GM12878 (cell line): Measurements from ENCODE around the gene MAP4.

Experiments
- BRCA1 ChIP-seq: IDR thresholded peaks from 2 replicates; pipeline ENCODE4 v1.6.1; 2011; ENCODE audit warnings: low read depth, low read length, improper control_type of control experiment
- CBFB ChIP-seq: IDR thresholded peaks from 2 replicates; pipeline ENCODE4 v1.6.1; 2016; ENCODE audit warnings: antibody characterized with exemption, low read depth
- CTCF ChIP-seq, 3 experiments: IDR thresholded peaks in 2 of 3; conservative IDR thresholded peaks in 1 of 3; 2 replicates each; pipeline ENCODE4 v1.5.1; 2011; ENCODE audit warnings: low read depth in 3 of 3, low read length in 3 of 3, mild to moderate bottlenecking in 3 of 3, control low read depth in 2 of 3, moderate library complexity in 2 of 3, inconsistent platforms in 1 of 3, mixed read lengths in 1 of 3; ENCODE audit not compliant: control insufficient read depth in 2 of 3, insufficient read depth in 1 of 3; ENCODE audit errors: extremely low read depth in 1 of 3
- HCFC1 ChIP-seq: fragments of 150-350 bp; IDR thresholded peaks from 2 replicates; pipeline ENCODE4 v1.6.1; 2014; ENCODE audit warnings: low read length
- MEF2A ChIP-seq: IDR thresholded peaks from 2 replicates; pipeline ENCODE4 v1.6.1; 2011; ENCODE audit warnings: low read depth, mild to moderate bottlenecking, low read length, moderate library complexity; ENCODE audit not compliant: insufficient read depth
- NBN ChIP-seq: fragments of 450-650 bp; IDR thresholded peaks from 2 replicates; pipeline ENCODE4 v1.6.1; 2016
- NR2F1 ChIP-seq: fragments of 450-650 bp; conservative IDR thresholded peaks from 2 replicates; pipeline ENCODE4 v1.6.1; 2017; ENCODE audit warnings: mild to moderate bottlenecking
- POLR2A ChIP-seq: IDR thresholded peaks from 2 replicates; pipeline ENCODE4 v1.6.1; 2011; ENCODE audit warnings: low read depth, mild to moderate bottlenecking, low read length
- POLR2AphosphoS5 ChIP-seq: IDR thresholded peaks from 2 replicates; pipeline ENCODE4 v1.6.1; 2011; ENCODE audit warnings: mild to moderate bottlenecking, low read length, inconsistent platforms
- REST ChIP-seq: IDR thresholded peaks from 2 replicates; pipeline ENCODE4 v1.6.1; 2012; ENCODE audit warnings: mild to moderate bottlenecking, low read depth, low read length
- TAF1 ChIP-seq: IDR thresholded peaks from 2 replicates; pipeline ENCODE4 v1.6.1; 2011; ENCODE audit warnings: mild to moderate bottlenecking, low read depth, low read length, borderline replicate concordance
- ZBTB33 ChIP-seq: fragments of 450-650 bp; IDR thresholded peaks from 2 replicates; pipeline ENCODE4 v1.6.1; 2017; ENCODE audit warnings: mild to moderate bottlenecking
- ZNF687 ChIP-seq: fragments of 450-650 bp; IDR thresholded peaks from 2 replicates; pipeline ENCODE4 v1.6.1; 2017; ENCODE audit warnings: mild to moderate bottlenecking, moderate library complexity
- ZZZ3 ChIP-seq: IDR thresholded peaks from 2 replicates; pipeline ENCODE4 v1.6.1; 2011; ENCODE audit warnings: low read depth; ENCODE audit not compliant: control insufficient read depth, insufficient read length

- TF ChIP-seq ZBTB33 (no peak), CBFB (no peak), CTCF (IDR thresholded peaks at IDR 0.05 in 2 of 3, conservative IDR thresholded peaks at IDR 0.05 in 1 of 3; ENCODE audit: control insufficient read depth in 2 of 3, extremely low read depth in 1 of 3, insufficient read depth in 1 of 3, low read depth in 3 of 3, low read length in 3 of 3) (no peak), BRCA1 (no peak), TAF1 (no peak), POLR2A (no peak), ZZZ3 (no peak), HCFC1 (no peak), NR2F1 (no peak), MEF2A (no peak), POLR2AphosphoS5 (no peak), REST (no peak), ZNF687 (no peak), NBN (no peak)
These were observed 133.9 kb downstream of the MAP4 start for GRCh38 chr3:47882338-47882737.
